EH (cell line): ENCODE measurements around the gene MAST2.
"Not testable (repeated sequence)": the region's sequence is repeated elsewhere in the genome, so short reads cannot be mapped to it uniquely, and the experiment has no call there.

ENCODE experiments used
- DNase-seq: peaks from one replicate; pipeline ENCODE4 v3.0.0-alpha.2; 2015; ENCODE audit warnings: low read depth

MAST2 gene

GRCh38 chr1:45938029-45938428 is 134.6 kb downstream of the MAST2 start:
- DNase-seq = no peak

GRCh38 chr1:45942411-45942810 is 139.0 kb downstream of the MAST2 start:
- no peak for DNase-seq

GRCh38 chr1:45943185-45943584 is 139.8 kb downstream of the MAST2 start:
- DNase-seq = no peak

- DNase-seq = peak; percentile 77
Measured at GRCh38 chr1:45945426-45945825, 142.0 kb downstream of the MAST2 start.

- not testable (repeated sequence) for DNase-seq
Measured at GRCh38 chr1:45949462-45949861, 146.1 kb downstream of the MAST2 start.

GRCh38 chr1:45952072-45952471 is 148.7 kb downstream of the MAST2 start:
- DNase-seq = no peak

- peak; percentile 83 for DNase-seq
Measured at GRCh38 chr1:45953934-45954847, 150.8 kb downstream of the MAST2 start.

GRCh38 chr1:45957684-45958083 is 154.3 kb downstream of the MAST2 start:
- no peak for DNase-seq

GRCh38 chr1:45958317-45958716 is 154.9 kb downstream of the MAST2 start:
- DNase-seq = no peak

GRCh38 chr1:45960930-45961715 is 157.7 kb downstream of the MAST2 start:
- DNase-seq = no peak

GRCh38 chr1:45961936-45962335 is 158.5 kb downstream of the MAST2 start:
- not testable (repeated sequence) for DNase-seq

GRCh38 chr1:45968941-45969666 is 165.7 kb downstream of the MAST2 start:
- peak; percentile 57 for DNase-seq

- no peak for DNase-seq
Measured at GRCh38 chr1:45969866-45970265, 166.5 kb downstream of the MAST2 start.

- DNase-seq = no peak
Measured at GRCh38 chr1:45971335-45971734, 167.9 kb downstream of the MAST2 start.

- peak; percentile 18 for DNase-seq
Measured at GRCh38 chr1:45971922-45972531, 168.6 kb downstream of the MAST2 start.

- no peak for DNase-seq
Measured at GRCh38 chr1:45972621-45973020, 169.2 kb downstream of the MAST2 start.

GRCh38 chr1:45973121-45973520 is 169.7 kb downstream of the MAST2 start:
- no peak for DNase-seq

GRCh38 chr1:45974541-45975269 is 171.3 kb downstream of the MAST2 start:
- DNase-seq = peak; percentile 51

- no peak for DNase-seq
Measured at GRCh38 chr1:45976623-45977022, 173.2 kb downstream of the MAST2 start.

- DNase-seq = peak; percentile 13
Measured at GRCh38 chr1:45979074-45979777, 175.8 kb downstream of the MAST2 start.

GRCh38 chr1:45979778-45980176 is 176.4 kb downstream of the MAST2 start:
- DNase-seq = no peak
